HepG2 (cell line): ENCODE measurements around the gene CHKA. TPM values are rescaled to one million over a fixed set of nuclear protein-coding genes. Genes with fewer than 3 reads are reported as not detected.

ENCODE experiments used
- CHD2 ChIP-seq: IDR thresholded peaks from 2 replicates; pipeline ENCODE4 v1.6.1; 2011; ENCODE audit warnings: low read depth, low read length, improper control_type of control experiment
- DPF2 ChIP-seq: sonication (generic); formaldehyde crosslinking; IDR thresholded peaks from 2 replicates; pipeline ENCODE4 v1.4.0; 2020; ENCODE audit warnings: mild to moderate bottlenecking, low read depth, missing genetic modification reagents, borderline replicate concordance
- HMGA1 ChIP-seq: sonication (generic); formaldehyde crosslinking; conservative IDR thresholded peaks from 2 replicates; pipeline ENCODE4 v1.4.0; 2020; ENCODE audit warnings: missing genetic modification reagents
- NFYC ChIP-seq: IDR thresholded peaks from 2 replicates; pipeline ENCODE4 v1.6.1; 2016; ENCODE audit warnings: missing genetic modification reagents, missing compliant biosample characterization
- NR1H2 ChIP-seq: sonication (generic); formaldehyde crosslinking; IDR thresholded peaks from 2 replicates; pipeline ENCODE4 v1.8.1; 2022; ENCODE audit warnings: low read depth, missing genetic modification reagents, borderline replicate concordance
- NR2F6 ChIP-seq, 2 experiments: IDR thresholded peaks; 2 replicates each; pipeline ENCODE4 v1.6.1; 2016; ENCODE audit warnings: antibody characterized with exemption in 1 of 2, mild to moderate bottlenecking in 1 of 2
- ONECUT2 ChIP-seq: sonication (generic); formaldehyde crosslinking; IDR thresholded peaks from 2 replicates; pipeline ENCODE4 v1.4.0; 2020; ENCODE audit warnings: missing genetic modification reagents
- SIN3A ChIP-seq: IDR thresholded peaks from 2 replicates; pipeline ENCODE4 v1.6.1; 2011; ENCODE audit warnings: low read depth, mild to moderate bottlenecking, control low read depth, low read length, borderline replicate concordance
- SMARCC2 ChIP-seq: fragments of 450-650 bp; IDR thresholded peaks from 2 replicates; pipeline ENCODE4 v1.6.1; 2017; ENCODE audit warnings: antibody characterized with exemption, mild to moderate bottlenecking
- TARDBP ChIP-seq: sonication (generic); formaldehyde crosslinking; IDR thresholded peaks from 2 replicates; pipeline ENCODE4 v1.8.0; 2022; ENCODE audit warnings: mild to moderate bottlenecking, missing genetic modification reagents
- ZBTB20 ChIP-seq: sonication (generic); formaldehyde crosslinking; IDR thresholded peaks from 2 replicates; pipeline ENCODE4 v1.8.1; 2023; ENCODE audit warnings: missing genetic modification reagents, low read depth, mild to moderate bottlenecking, borderline replicate concordance
- ZNF331 ChIP-seq: sonication (generic); formaldehyde crosslinking; IDR thresholded peaks from 2 replicates; pipeline ENCODE4 v1.4.0; 2020; ENCODE audit warnings: missing genetic modification reagents
- ZNF468 ChIP-seq: sonication (generic); formaldehyde crosslinking; IDR thresholded peaks from 2 replicates; pipeline ENCODE4 v1.8.0; 2022; ENCODE audit warnings: mild to moderate bottlenecking, moderate library complexity, missing genetic modification reagents
- ZNF607 ChIP-seq: sonication (generic); formaldehyde crosslinking; IDR thresholded peaks from 2 replicates; pipeline ENCODE4 v1.5.1; 2020; ENCODE audit warnings: missing genetic modification reagents, mild to moderate bottlenecking, borderline replicate concordance
- polyA plus RNA-seq, 8 experiments: library from polyadenylated mRNA; depleted of rRNA in 3 of 8; stranded (reverse) in 7 of 8; unstranded in 1 of 8; fragments of >200 nt; fragmentation: Illumina TruSeq in 4 of 8; extraction: Trizol in 4 of 8; gene quantifications; 2 replicates each; pipeline versions ENCODE4 v1.2.1 to v1.2.3, GENCODE V29; 2011 to 2016; ENCODE audit warnings: low read depth in 4 of 8, missing spikeins in 1 of 8, mixed read lengths in 1 of 8; ENCODE audit not compliant: insufficient read depth in 1 of 8
- total RNA-seq, 5 experiments: library from RNA; depleted of rRNA; stranded (reverse); fragments of >200 nt; fragmentation: Illumina TruSeq; extraction: Trizol; gene quantifications; 2 replicates each; pipeline ENCODE4 v1.2.3, GENCODE V29; 2016; ENCODE audit warnings: low read depth in 1 of 5
- TF ChIP-seq, protein P1 (sequence below): sonication (generic); formaldehyde crosslinking; conservative IDR thresholded peaks from 2 replicates; pipeline ENCODE4 v1.8.0; 2022; ENCODE audit warnings: missing genetic modification reagents
- TF ChIP-seq, protein P2 (sequence below): sonication (generic); formaldehyde crosslinking; IDR thresholded peaks from 2 replicates; pipeline ENCODE4 v1.4.0; 2020; ENCODE audit warnings: missing genetic modification reagents, borderline replicate concordance
- TF ChIP-seq, protein P3 (sequence below): sonication (generic); formaldehyde crosslinking; IDR thresholded peaks from 2 replicates; pipeline ENCODE4 v1.4.0; 2020; ENCODE audit warnings: missing genetic modification reagents
- TF ChIP-seq, protein P4 (sequence below): sonication (generic); formaldehyde crosslinking; IDR thresholded peaks from 2 replicates; pipeline ENCODE4 v1.4.0; 2020; ENCODE audit warnings: missing genetic modification reagents, mild to moderate bottlenecking, borderline replicate concordance
- TF ChIP-seq, protein P5 (sequence below): sonication (generic); formaldehyde crosslinking; IDR thresholded peaks from 2 replicates; pipeline ENCODE4 v1.4.0; 2020; ENCODE audit warnings: missing genetic modification reagents

Gene CHKA
- total and polyA plus RNA-seq, 2 of the 13 experiments (the other 11 are each of a cell fraction or from before 2014, with no cell fraction given): 71.6 to 92.7 TPM

DNA sequence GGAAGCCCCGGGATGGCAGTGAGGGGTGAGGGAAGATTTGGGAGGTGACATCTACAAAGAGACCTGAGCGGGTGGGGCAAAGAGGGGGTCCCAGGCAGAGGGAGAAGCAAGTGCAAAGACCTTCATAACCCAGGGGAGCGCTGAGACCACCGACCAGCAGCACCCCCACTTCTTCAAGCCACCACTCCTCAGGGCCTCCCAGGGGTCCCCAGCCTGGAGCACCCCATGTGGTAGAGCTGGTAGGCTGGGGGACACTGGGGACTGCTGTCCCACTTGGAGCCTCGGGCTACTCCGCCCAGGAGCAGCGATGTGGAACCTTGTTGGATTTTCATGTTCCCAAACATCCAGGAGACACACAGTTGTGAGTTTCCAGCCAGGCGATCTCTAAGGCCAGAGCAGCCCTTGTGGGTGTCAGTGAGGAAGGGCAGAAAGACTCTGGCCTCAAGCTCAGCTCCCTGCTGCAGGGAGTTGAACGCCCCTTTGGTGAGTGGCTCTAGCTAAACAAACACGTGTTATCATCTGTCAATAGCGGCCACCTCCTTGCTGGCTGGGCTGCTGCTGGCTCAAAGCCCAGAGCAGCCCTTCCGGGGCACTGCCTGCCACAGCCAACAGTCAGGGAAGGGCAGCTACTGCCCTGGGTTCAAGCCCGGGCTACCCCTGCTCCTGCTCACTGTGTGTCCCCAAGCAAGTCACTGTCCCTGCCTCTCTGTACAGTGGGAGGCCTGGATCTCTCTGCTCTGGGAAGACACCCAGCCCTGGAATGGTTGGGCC is 25.7 kb upstream of the CHKA start (continued):
- TF ChIP-seq, protein P1, sequence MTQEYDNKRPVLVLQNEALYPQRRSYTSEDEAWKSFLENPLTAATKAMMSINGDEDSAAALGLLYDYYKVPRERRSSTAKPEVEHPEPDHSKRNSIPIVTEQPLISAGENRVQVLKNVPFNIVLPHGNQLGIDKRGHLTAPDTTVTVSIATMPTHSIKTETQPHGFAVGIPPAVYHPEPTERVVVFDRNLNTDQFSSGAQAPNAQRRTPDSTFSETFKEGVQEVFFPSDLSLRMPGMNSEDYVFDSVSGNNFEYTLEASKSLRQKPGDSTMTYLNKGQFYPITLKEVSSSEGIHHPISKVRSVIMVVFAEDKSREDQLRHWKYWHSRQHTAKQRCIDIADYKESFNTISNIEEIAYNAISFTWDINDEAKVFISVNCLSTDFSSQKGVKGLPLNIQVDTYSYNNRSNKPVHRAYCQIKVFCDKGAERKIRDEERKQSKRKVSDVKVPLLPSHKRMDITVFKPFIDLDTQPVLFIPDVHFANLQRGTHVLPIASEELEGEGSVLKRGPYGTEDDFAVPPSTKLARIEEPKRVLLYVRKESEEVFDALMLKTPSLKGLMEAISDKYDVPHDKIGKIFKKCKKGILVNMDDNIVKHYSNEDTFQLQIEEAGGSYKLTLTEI (CRISPR knock-in tag): no peak
- TF ChIP-seq, protein P2, sequence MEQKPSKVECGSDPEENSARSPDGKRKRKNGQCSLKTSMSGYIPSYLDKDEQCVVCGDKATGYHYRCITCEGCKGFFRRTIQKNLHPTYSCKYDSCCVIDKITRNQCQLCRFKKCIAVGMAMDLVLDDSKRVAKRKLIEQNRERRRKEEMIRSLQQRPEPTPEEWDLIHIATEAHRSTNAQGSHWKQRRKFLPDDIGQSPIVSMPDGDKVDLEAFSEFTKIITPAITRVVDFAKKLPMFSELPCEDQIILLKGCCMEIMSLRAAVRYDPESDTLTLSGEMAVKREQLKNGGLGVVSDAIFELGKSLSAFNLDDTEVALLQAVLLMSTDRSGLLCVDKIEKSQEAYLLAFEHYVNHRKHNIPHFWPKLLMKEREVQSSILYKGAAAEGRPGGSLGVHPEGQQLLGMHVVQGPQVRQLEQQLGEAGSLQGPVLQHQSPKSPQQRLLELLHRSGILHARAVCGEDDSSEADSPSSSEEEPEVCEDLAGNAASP: peak; percentile 91
- TF ChIP-seq ZNF468: no peak
- peak; percentile 45; the same call in 1 of the 2 replicates for TF ChIP-seq ONECUT2
- TF ChIP-seq ZNF331 (CRISPR knock-in tag): peak; percentile 98
- peak; percentile 83 for TF ChIP-seq NR2F6 (IDR thresholded peaks at IDR 0.05)
- TF ChIP-seq NR2F6 (CRISPR knock-in tag; IDR thresholded peaks at IDR 0.05): peak; percentile 91
- TF ChIP-seq SIN3A: peak; percentile 93; the same call in 1 of the 2 replicates
- TF ChIP-seq NR1H2 (CRISPR knock-in tag): no peak
- 0 out of 2 replicates have a peak, but pooled peaks have one; percentile 71 for TF ChIP-seq ZNF607 (CRISPR knock-in tag)
- TF ChIP-seq, protein P3, sequence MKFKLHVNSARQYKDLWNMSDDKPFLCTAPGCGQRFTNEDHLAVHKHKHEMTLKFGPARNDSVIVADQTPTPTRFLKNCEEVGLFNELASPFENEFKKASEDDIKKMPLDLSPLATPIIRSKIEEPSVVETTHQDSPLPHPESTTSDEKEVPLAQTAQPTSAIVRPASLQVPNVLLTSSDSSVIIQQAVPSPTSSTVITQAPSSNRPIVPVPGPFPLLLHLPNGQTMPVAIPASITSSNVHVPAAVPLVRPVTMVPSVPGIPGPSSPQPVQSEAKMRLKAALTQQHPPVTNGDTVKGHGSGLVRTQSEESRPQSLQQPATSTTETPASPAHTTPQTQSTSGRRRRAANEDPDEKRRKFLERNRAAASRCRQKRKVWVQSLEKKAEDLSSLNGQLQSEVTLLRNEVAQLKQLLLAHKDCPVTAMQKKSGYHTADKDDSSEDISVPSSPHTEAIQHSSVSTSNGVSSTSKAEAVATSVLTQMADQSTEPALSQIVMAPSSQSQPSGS (CRISPR knock-in tag): peak; percentile 88; the same call in 1 of the 2 replicates
- TF ChIP-seq, protein P4, sequence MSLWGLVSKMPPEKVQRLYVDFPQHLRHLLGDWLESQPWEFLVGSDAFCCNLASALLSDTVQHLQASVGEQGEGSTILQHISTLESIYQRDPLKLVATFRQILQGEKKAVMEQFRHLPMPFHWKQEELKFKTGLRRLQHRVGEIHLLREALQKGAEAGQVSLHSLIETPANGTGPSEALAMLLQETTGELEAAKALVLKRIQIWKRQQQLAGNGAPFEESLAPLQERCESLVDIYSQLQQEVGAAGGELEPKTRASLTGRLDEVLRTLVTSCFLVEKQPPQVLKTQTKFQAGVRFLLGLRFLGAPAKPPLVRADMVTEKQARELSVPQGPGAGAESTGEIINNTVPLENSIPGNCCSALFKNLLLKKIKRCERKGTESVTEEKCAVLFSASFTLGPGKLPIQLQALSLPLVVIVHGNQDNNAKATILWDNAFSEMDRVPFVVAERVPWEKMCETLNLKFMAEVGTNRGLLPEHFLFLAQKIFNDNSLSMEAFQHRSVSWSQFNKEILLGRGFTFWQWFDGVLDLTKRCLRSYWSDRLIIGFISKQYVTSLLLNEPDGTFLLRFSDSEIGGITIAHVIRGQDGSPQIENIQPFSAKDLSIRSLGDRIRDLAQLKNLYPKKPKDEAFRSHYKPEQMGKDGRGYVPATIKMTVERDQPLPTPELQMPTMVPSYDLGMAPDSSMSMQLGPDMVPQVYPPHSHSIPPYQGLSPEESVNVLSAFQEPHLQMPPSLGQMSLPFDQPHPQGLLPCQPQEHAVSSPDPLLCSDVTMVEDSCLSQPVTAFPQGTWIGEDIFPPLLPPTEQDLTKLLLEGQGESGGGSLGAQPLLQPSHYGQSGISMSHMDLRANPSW (CRISPR knock-in tag): peak; percentile 85; the same call in 1 of the 2 replicates
- TF ChIP-seq TARDBP (CRISPR knock-in tag): peak; percentile 94
- peak; percentile 84; the same call in 1 of the 2 replicates for TF ChIP-seq DPF2 (CRISPR knock-in tag)
- no peak for TF ChIP-seq SMARCC2
- TF ChIP-seq ZBTB20 (CRISPR knock-in tag): peak; percentile 86
- peak; percentile 47; the same call in 1 of the 2 replicates for TF ChIP-seq NFYC (CRISPR knock-in tag)
- TF ChIP-seq, protein P5, sequence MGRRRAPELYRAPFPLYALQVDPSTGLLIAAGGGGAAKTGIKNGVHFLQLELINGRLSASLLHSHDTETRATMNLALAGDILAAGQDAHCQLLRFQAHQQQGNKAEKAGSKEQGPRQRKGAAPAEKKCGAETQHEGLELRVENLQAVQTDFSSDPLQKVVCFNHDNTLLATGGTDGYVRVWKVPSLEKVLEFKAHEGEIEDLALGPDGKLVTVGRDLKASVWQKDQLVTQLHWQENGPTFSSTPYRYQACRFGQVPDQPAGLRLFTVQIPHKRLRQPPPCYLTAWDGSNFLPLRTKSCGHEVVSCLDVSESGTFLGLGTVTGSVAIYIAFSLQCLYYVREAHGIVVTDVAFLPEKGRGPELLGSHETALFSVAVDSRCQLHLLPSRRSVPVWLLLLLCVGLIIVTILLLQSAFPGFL (CRISPR knock-in tag): no peak
- TF ChIP-seq CHD2: no peak
- TF ChIP-seq HMGA1 (CRISPR knock-in tag): no peak
